CD4-positive, alpha-beta memory T cell (primary cell): Measurements from ENCODE around the gene AP4S1. TPM values are rescaled to one million over a fixed set of nuclear protein-coding genes. Genes with fewer than 3 reads are reported as not detected.
"Not testable (repeated sequence)": the region's sequence is repeated elsewhere in the genome, so short reads cannot be mapped to it uniquely, and the experiment has no call there.

Experiments
- CTCF ChIA-PET: fragments of 350-600 bp; sonication (Branson Sonifier 250); formaldehyde crosslinking; loops from one replicate; lab custom pipeline; 2021; ENCODE audit warnings: inconsistent platforms; ENCODE audit not compliant: partially characterized antibody; lab: Charles Lee
- POLR2A ChIA-PET: fragments of 350-600 bp; sonication (Branson Sonifier 250); formaldehyde crosslinking; loops from one replicate; lab custom pipeline; 2021; ENCODE audit not compliant: partially characterized antibody; lab: Charles Lee
- DNase-seq, 5 donors: peaks; one replicate each; pipeline versions ENCODE4 v3.0.0 to v3.0.0-alpha.2; 2020 to 2022; ENCODE audit warnings: mixed read lengths in 1 of 5
- H3K27ac ChIP-seq: one replicate; pipeline ENCODE4 v1.7.0; 2013; ENCODE audit warnings: low read depth, low read length
- H3K27me3 ChIP-seq: 2 replicates; pipeline ENCODE4 v1.7.0; 2013; ENCODE audit warnings: mild to moderate bottlenecking, low read length, moderate library complexity; ENCODE audit not compliant: insufficient read depth
- H3K36me3 ChIP-seq: 2 replicates; pipeline ENCODE4 v1.7.0; 2013; ENCODE audit warnings: mild to moderate bottlenecking, low read length, moderate library complexity; ENCODE audit not compliant: insufficient read depth
- H3K4me1 ChIP-seq: 2 replicates; pipeline ENCODE4 v1.7.0; 2013; ENCODE audit warnings: mild to moderate bottlenecking, low read length, moderate library complexity; ENCODE audit not compliant: insufficient read depth
- H3K4me3 ChIP-seq, 2 donors: one replicate each; pipeline ENCODE4 v1.7.0; 2013; ENCODE audit warnings: low read length in 2 of 2, mild to moderate bottlenecking in 1 of 2
- H3K9me3 ChIP-seq, 2 donors: one replicate each; pipeline ENCODE4 v1.7.0; 2013; ENCODE audit warnings: low read length in 2 of 2, control low read depth in 1 of 2; ENCODE audit not compliant: control insufficient read depth in 1 of 2
- H3K27ac Mint-ChIP-seq, 7 donors: one replicate each; pipeline ENCODE4 v1.8.0; 2020 to 2021; ENCODE audit warnings: mixed read lengths in 7 of 7, mild to moderate bottlenecking in 6 of 7, inconsistent platforms in 3 of 7, moderate library complexity in 3 of 7
- H3K27me3 Mint-ChIP-seq, 2 donors: one replicate each; pipeline ENCODE4 v1.8.0; 2020 to 2021; ENCODE audit warnings: mixed read lengths in 2 of 2
- H3K36me3 Mint-ChIP-seq, 2 donors: one replicate each; pipeline ENCODE4 v1.8.0; 2020 to 2021; ENCODE audit warnings: mixed read lengths in 2 of 2, inconsistent platforms in 1 of 2, mild to moderate bottlenecking in 1 of 2
- H3K4me1 Mint-ChIP-seq, 4 donors: one replicate each; pipeline ENCODE4 v1.8.0; 2020 to 2021; ENCODE audit warnings: mixed read lengths in 4 of 4, mild to moderate bottlenecking in 1 of 4
- H3K4me3 Mint-ChIP-seq, 8 donors: one replicate each; pipeline ENCODE4 v1.8.0; 2020 to 2021; ENCODE audit warnings: mixed read lengths in 8 of 8, mild to moderate bottlenecking in 7 of 8, moderate library complexity in 6 of 8, inconsistent platforms in 3 of 8
- H3K9me3 Mint-ChIP-seq, 8 donors: one replicate each; pipeline ENCODE4 v1.8.0; 2020 to 2021; ENCODE audit warnings: mixed read lengths in 8 of 8, mild to moderate bottlenecking in 5 of 8, inconsistent platforms in 3 of 8, moderate library complexity in 1 of 8
- intact Hi-C: fragments of 100-400 bp; cut with micrococcal nuclease; formaldehyde crosslinking; loops from one replicate; pipeline ENCODE4 v1.15.1; 2023
- polyA plus RNA-seq, 2 donors: library from polyadenylated mRNA; unstranded; fragments of 300-500 nt; fragmentation: Illumina TruSeq; gene quantifications; one replicate each; pipeline ENCODE4 v1.2.3, GENCODE V29; 2021
- total RNA-seq, 2 experiments: library from RNA; stranded (reverse); gene quantifications; one replicate each; pipeline ENCODE4 v1.2.3, GENCODE V29; 2021

AP4S1 gene, protein sequence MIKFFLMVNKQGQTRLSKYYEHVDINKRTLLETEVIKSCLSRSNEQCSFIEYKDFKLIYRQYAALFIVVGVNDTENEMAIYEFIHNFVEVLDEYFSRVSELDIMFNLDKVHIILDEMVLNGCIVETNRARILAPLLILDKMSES
- total RNA-seq (10 to 100 TPM; 18.0 to 22.6 TPM), polyA plus RNA-seq (1 to 10 TPM; 4.8 TPM)

GRCh38 chr14:31025367-31026076 is at the start of gene AP4S1:
TSS of gene AP4S1 (plus strand) at chr14:31025649. CDS start at chr14:31066197, 40,548 bp downstream.
- peaks cover 6 to 24% of the 10 kb centered on the region in 2 donors for H3K36me3 Mint-ChIP-seq
- POLR2A ChIA-PET: interaction anchor here (0.9 to 4.0 kb wide), 12 partner anchors 9 to 1178 kb away, joined by 3 to 68 read pairs (median 8); partner anchors contain the start of genes HEATR5A, HECTD1, NUBPL and RNU6-8
- peak; percentile 50 to 62 (median 57) for DNase-seq
- H3K27me3 Mint-ChIP-seq: no peaks in the 10 kb centered on the region
- Histone ChIP-seq H3K4me1 (peaks cover 30% of the 10 kb centered on the region), H3K4me3 (peak within 1 kb of the TSS; percentile 66 to 87), H3K9me3 (no peaks in the 10 kb centered on the region), H3K27me3 (no peaks in the 10 kb centered on the region), H3K27ac (peak within 1 kb of the TSS; percentile 95), H3K36me3 (no peaks in the 10 kb centered on the region)
- H3K4me3 Mint-ChIP-seq: peak within 1 kb of the TSS; percentile 93 to 100 (median 98)
- intact Hi-C loops: loop anchor here (1.0 to 5.0 kb wide), 7 partner anchors 57 to 1052 kb away; partner anchors contain the start of genes ARHGAP5, HEATR5A and NUBPL
- no peaks in the 10 kb centered on the region for H3K9me3 Mint-ChIP-seq
- H3K4me1 Mint-ChIP-seq: peaks cover 38 to 63% (median 42%) of the 10 kb centered on the region in 4 donors
- CTCF ChIA-PET: interaction anchor here (1.6 to 1.9 kb wide), 2 partner anchors 183 to 429 kb away, joined by 3 to 5 read pairs; no protein-coding TSS in a partner anchor
- H3K27ac Mint-ChIP-seq: peak within 1 kb of the TSS; percentile 96 to 99 (median 99)

DNA sequence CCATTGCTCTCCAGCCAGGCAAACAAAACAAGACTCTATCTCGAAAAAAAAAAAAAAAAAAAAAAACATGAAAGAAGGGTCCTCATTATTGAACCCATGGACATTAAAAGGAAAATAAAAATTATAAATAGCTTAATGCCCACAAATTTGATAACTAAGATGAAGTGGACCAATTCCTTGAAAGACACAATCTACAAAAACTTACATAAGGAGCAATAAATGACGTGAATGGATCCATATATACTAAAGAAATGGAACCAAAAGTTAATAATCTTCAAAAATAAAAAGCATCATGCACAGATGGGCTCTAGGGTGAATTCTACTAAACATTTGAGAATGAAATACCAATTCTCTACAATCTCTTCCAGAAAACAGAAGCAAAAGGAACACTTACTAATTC is 47.7 kb upstream of the AP4S1 start:
- Mint-ChIP-seq H3K27me3 (no peaks in the 10 kb centered on the region), H3K4me3 (no peak overlapping the region), H3K36me3 (peaks cover 0 to 10% of the 10 kb centered on the region in 2 donors), H3K9me3 (peaks cover 0 to 3% (median 0%) of the 10 kb centered on the region in 8 donors), H3K4me1 (peaks cover 25 to 60% (median 42%) of the 10 kb centered on the region in 4 donors), H3K27ac (no peak overlapping the region)
- Histone ChIP-seq H3K9me3 (no peaks in the 10 kb centered on the region), H3K27me3 (no peaks in the 10 kb centered on the region), H3K4me1 (peaks cover 12% of the 10 kb centered on the region), H3K4me3 (no peak overlapping the region), H3K36me3 (no peaks in the 10 kb centered on the region), H3K27ac (no peak overlapping the region)
- POLR2A ChIA-PET: interaction anchor here (0.7 to 0.9 kb wide), 2 partner anchors 48 to 219 kb away, joined by 3 read pairs; partner anchors contain the start of gene STRN3
- CTCF ChIA-PET: interaction anchor here (1.0 to 6.7 kb wide), 9 partner anchors 9 to 378 kb away, joined by 3 to 61 read pairs (median 4); no protein-coding TSS in a partner anchor
- DNase-seq: no peak
- intact Hi-C loops: no loop called here

DNA sequence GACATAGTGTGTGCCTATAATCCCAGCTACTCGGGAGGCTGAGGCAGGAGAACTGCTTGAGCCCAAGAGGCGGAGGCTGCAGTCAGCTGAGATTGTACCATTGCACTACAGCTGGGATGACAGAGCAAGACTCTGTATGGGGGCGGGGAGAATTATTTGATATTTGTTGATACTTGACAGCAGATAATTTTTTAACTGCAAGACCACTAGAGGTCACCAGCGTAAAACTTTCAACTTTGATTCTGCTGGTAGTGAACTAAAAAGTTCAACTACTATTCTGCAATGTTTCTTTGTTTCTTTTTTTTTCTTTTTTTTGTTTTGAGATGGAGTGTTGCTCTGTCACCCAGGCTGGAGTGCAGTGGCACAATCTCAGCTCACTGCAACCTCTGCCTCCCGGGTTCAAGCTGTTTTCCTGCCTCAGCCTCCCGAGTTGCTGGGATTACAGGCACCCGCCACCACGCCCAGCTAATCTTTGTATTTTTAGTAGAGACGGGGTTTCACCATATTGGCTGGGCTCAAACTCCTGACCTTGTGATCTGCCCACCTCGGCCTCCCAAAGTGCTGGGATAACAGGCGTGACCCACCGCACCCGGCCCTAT is 45.2 kb upstream of the AP4S1 start:
- ChIA-PET CTCF (interaction anchor here (0.7 to 6.7 kb wide), 25 partner anchors 8 to 469 kb away, joined by 3 to 61 read pairs (median 5); partner anchors contain the start of gene STRN3), POLR2A (interaction anchor here (1.0 kb wide), 1 partner anchor 227 kb away, joined by 4 read pairs; the partner anchor contains the start of gene HECTD1)
- Mint-ChIP-seq H3K4me1 (peaks cover 14 to 36% (median 25%) of the 10 kb centered on the region in 4 donors), H3K27ac (peak overlapping the region in 6 of 7 donors; percentile 5 to 72 (median 50))
- peak; percentile 50 to 70 (median 67) for DNase-seq
- H3K36me3 Mint-ChIP-seq, H3K4me3 ChIP-seq, H3K27me3 Mint-ChIP-seq, H3K27ac ChIP-seq, H3K4me3 Mint-ChIP-seq, H3K27me3 ChIP-seq, H3K9me3 Mint-ChIP-seq, H3K9me3 ChIP-seq, H3K4me1 ChIP-seq, H3K36me3 ChIP-seq: not testable (repeated sequence)
- intact Hi-C loops: loop anchor here (1.0 to 5.0 kb wide), 5 partner anchors 41 to 376 kb away; partner anchors contain the start of gene HECTD1

DNA sequence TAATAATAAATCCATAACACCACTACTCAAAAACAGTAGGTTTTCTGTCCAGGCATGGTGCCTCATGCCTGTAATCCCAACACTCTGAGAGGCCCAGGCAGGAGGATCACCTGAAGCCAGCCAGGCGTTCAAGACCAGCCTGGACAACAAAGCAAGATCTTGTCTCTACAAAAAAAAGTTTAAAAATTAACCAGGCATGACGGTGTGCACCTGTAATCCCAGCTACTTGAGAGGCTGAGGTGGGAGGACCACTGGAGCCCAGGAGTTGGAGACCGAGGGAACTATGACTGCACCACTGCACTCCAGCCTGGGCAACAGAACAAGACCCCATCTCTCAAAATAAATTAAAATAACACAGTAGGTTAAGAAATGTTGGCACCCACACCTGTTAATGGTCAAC is 44.5 kb upstream of the AP4S1 start:
- Mint-ChIP-seq H3K9me3 (no peaks in the 10 kb centered on the region), H3K36me3 (peaks cover 2 to 4% of the 10 kb centered on the region in 2 donors), H3K27ac (peak overlapping the region in 3 of 7 donors; percentile 41 to 42 (median 42)), H3K4me1 (peaks cover 12 to 30% (median 22%) of the 10 kb centered on the region in 4 donors), H3K4me3 (no peak overlapping the region), H3K27me3 (no peaks in the 10 kb centered on the region)
- H3K27ac ChIP-seq: no peak overlapping the region
- intact Hi-C loops: loop anchor here (1.0 to 5.0 kb wide), 5 partner anchors 40 to 375 kb away; partner anchors contain the start of gene HECTD1
- no peak overlapping the region for H3K4me3 ChIP-seq
- DNase-seq: no peak
- no peaks in the 10 kb centered on the region for H3K4me1 ChIP-seq
- H3K27me3 ChIP-seq: no peaks in the 10 kb centered on the region
- CTCF ChIA-PET: interaction anchor here (0.8 to 6.7 kb wide), 17 partner anchors 11 to 375 kb away, joined by 3 to 61 read pairs (median 5); no protein-coding TSS in a partner anchor
- no peaks in the 10 kb centered on the region for H3K9me3 ChIP-seq
- H3K36me3 ChIP-seq: no peaks in the 10 kb centered on the region
- POLR2A ChIA-PET: interaction anchor here (1.0 kb wide), 1 partner anchor 227 kb away, joined by 4 read pairs; the partner anchor contains the start of gene HECTD1

DNA sequence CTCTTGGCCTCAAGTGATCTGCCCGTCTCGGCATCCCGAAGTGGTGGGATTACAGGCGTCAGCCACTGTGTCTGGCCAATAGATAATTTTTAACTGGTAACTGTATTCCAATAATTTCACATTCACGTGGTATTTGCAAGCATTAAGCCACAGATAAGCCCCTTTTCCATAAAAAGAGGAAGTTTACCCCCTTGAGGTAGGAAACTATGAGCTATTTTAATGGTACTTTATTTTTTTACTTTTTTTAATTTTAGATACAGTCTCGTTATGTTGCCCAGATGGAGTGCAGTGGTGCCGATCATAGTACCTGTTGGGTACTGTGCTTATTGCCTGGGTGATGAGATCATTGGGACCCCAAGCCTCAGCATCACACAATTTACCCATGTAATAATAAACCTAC is 42.9 kb upstream of the AP4S1 start:
- Mint-ChIP-seq H3K36me3 (peaks cover 0 to 2% of the 10 kb centered on the region in 2 donors), H3K4me3 (no peak overlapping the region), H3K27ac (peak overlapping the region in 1 of 7 donors; percentile 11), H3K4me1 (peaks cover 15 to 28% (median 19%) of the 10 kb centered on the region in 4 donors), H3K27me3 (no peaks in the 10 kb centered on the region), H3K9me3 (no peaks in the 10 kb centered on the region)
- intact Hi-C loops: loop anchor here (5.0 kb wide), 1 partner anchor 225 kb away; the partner anchor contains the start of gene HECTD1
- ChIA-PET POLR2A (no interaction called here), CTCF (interaction anchor here (1.2 to 6.7 kb wide), 6 partner anchors 13 to 467 kb away, joined by 3 to 61 read pairs (median 4); partner anchors contain the start of gene STRN3)
- no peak for DNase-seq
- H3K27me3 ChIP-seq: no peaks in the 10 kb centered on the region
- no peak overlapping the region for H3K27ac ChIP-seq
- H3K4me1 ChIP-seq: no peaks in the 10 kb centered on the region
- no peaks in the 10 kb centered on the region for H3K9me3 ChIP-seq
- H3K36me3 ChIP-seq: no peaks in the 10 kb centered on the region
- H3K4me3 ChIP-seq: no peak overlapping the region

DNA sequence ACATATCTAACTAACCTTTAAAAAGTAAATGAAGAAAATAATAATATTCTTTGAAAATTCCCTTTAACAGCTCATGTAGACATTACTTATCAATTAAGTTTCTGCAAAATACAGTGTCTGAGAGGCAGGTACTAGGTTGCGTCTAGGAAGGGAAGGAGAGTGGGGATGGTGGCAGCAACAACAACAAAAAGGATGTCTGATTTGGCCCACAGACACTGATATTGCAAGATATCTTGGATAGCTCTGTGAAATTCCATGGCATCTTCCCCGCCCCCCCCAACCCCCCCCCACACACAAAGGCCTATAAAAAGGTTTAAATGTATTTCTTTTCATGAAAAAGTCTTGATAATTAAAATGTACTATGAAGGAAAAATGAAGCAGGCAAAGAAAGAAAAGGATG is 41.6 kb upstream of the AP4S1 start:
- Mint-ChIP-seq H3K27ac (no peak overlapping the region), H3K27me3 (no peaks in the 10 kb centered on the region), H3K4me1 (peaks cover 10 to 29% (median 15%) of the 10 kb centered on the region in 4 donors), H3K9me3 (no peaks in the 10 kb centered on the region), H3K4me3 (no peak overlapping the region), H3K36me3 (peaks cover 0 to 2% of the 10 kb centered on the region in 2 donors)
- H3K27me3 ChIP-seq: no peaks in the 10 kb centered on the region
- ChIA-PET CTCF (interaction anchor here (0.6 to 6.7 kb wide), 8 partner anchors 98 to 400 kb away, joined by 3 to 61 read pairs (median 3); no protein-coding TSS in a partner anchor), POLR2A (no interaction called here)
- no peak overlapping the region for H3K27ac ChIP-seq
- intact Hi-C loops: loop anchor here (5.0 kb wide), 1 partner anchor 223 kb away; the partner anchor contains the start of gene HECTD1
- H3K9me3 ChIP-seq: no peaks in the 10 kb centered on the region
- H3K4me1 ChIP-seq: no peaks in the 10 kb centered on the region
- H3K36me3 ChIP-seq: no peaks in the 10 kb centered on the region
- no peak overlapping the region for H3K4me3 ChIP-seq
- no peak for DNase-seq
